Neuron (in vitro differentiated cells): ENCODE data around the gene LTB4R.

ENCODE experiments used
- H2AFZ ChIP-seq: one replicate; pipeline ENCODE4 v1.6.1; 2013; ENCODE audit warnings: low read depth, mild to moderate bottlenecking, inconsistent platforms, low read length, moderate library complexity
- H3K27me3 ChIP-seq: one replicate; pipeline ENCODE4 v1.6.1; 2013; ENCODE audit warnings: low read length; ENCODE audit not compliant: insufficient read depth
- H3K36me3 ChIP-seq: one replicate; pipeline ENCODE4 v1.6.1; 2013; ENCODE audit warnings: low read length; ENCODE audit not compliant: insufficient read depth
- H3K4me1 ChIP-seq: one replicate; pipeline ENCODE4 v1.6.1; 2013; ENCODE audit warnings: low read length; ENCODE audit not compliant: insufficient read depth
- H3K4me3 ChIP-seq: 2 replicates; pipeline ENCODE4 v1.5.1; 2013; ENCODE audit warnings: mild to moderate bottlenecking, low read length, moderate library complexity
- H3K9me3 ChIP-seq: one replicate; pipeline ENCODE4 v1.6.1; 2013; ENCODE audit warnings: low read length

The LTB4R gene

GRCh38 chr14:24299255-24300191, 11.8 kb upstream of the LTB4R start, which contains the start of the genes DHRS1 and NOP9:
DHRS1 (minus strand) TSS chr14:24299780; CDS start chr14:24299106, 674 bp downstream.
NOP9 (plus strand) TSS chr14:24299850; CDS start chr14:24299955, 105 bp downstream.
- Histone ChIP-seq H3K4me1 (peaks cover 13% of the 10 kb centered on the region), H3K9me3 (no peaks in the 10 kb centered on the region), H2AFZ (peak within 1 kb of the TSS; percentile 62), H3K27me3 (no peaks in the 10 kb centered on the region), H3K36me3 (peaks cover 37% of the 10 kb centered on the region), H3K4me3 (peak within 1 kb of the TSS; percentile 86)

- Histone ChIP-seq H3K36me3 (peaks cover 46% of the 10 kb centered on the region), H2AFZ (peak overlapping the region; percentile 62), H3K4me3 (peak overlapping the region; percentile 86)
These were observed 10.8 kb upstream of the LTB4R start for GRCh38 chr14:24300326-24300980.

GRCh38 chr14:24304019-24304387, 7.3 kb upstream of the LTB4R start:
- no peak overlapping the region for H2AFZ ChIP-seq
- H3K9me3 ChIP-seq, result no peaks in the 10 kb centered on the region
- H3K4me3 ChIP-seq, result no peak overlapping the region
- peaks cover 12% of the 10 kb centered on the region for H3K4me1 ChIP-seq
- no peaks in the 10 kb centered on the region for H3K27me3 ChIP-seq
- peaks cover 62% of the 10 kb centered on the region for H3K36me3 ChIP-seq

More at GRCh38 chr14:24300326-24300980, 10.8 kb upstream of the LTB4R start:
- Histone ChIP-seq H3K9me3 (no peaks in the 10 kb centered on the region), H3K27me3 (no peaks in the 10 kb centered on the region), H3K4me1 (peaks cover 13% of the 10 kb centered on the region)

GRCh38 chr14:24307156-24307574, 4.1 kb upstream of the LTB4R start:
- H3K27me3 ChIP-seq, result no peaks in the 10 kb centered on the region
- no peaks in the 10 kb centered on the region for H3K4me1 ChIP-seq
- no peak overlapping the region for H2AFZ ChIP-seq
- no peak overlapping the region for H3K4me3 ChIP-seq
- peaks cover 64% of the 10 kb centered on the region for H3K36me3 ChIP-seq
- no peaks in the 10 kb centered on the region for H3K9me3 ChIP-seq

GRCh38 chr14:24307575-24308341, 3.5 kb upstream of the LTB4R start, which contains the start of gene CIDEB:
CIDEB (minus strand) TSS chr14:24307977; CDS start chr14:24307858, 119 bp downstream.
- H2AFZ ChIP-seq, result no peak within 1 kb of the TSS
- H3K4me1 ChIP-seq, result no peaks in the 10 kb centered on the region
- H3K27me3 ChIP-seq, result no peaks in the 10 kb centered on the region
- H3K9me3 ChIP-seq, result no peaks in the 10 kb centered on the region
- peaks cover 58% of the 10 kb centered on the region for H3K36me3 ChIP-seq
- no peak within 1 kb of the TSS for H3K4me3 ChIP-seq

GRCh38 chr14:24308342-24309124, 2.8 kb upstream of the LTB4R start:
- Histone ChIP-seq H3K9me3 (no peaks in the 10 kb centered on the region), H2AFZ (no peak overlapping the region), H3K36me3 (peaks cover 50% of the 10 kb centered on the region), H3K4me3 (no peak overlapping the region), H3K4me1 (no peaks in the 10 kb centered on the region), H3K27me3 (no peaks in the 10 kb centered on the region)

- Histone ChIP-seq H3K4me1 (no peaks in the 10 kb centered on the region), H3K4me3 (no peak within 1 kb of the TSS), H2AFZ (no peak within 1 kb of the TSS), H3K27me3 (no peaks in the 10 kb centered on the region), H3K9me3 (no peaks in the 10 kb centered on the region), H3K36me3 (peaks cover 39% of the 10 kb centered on the region)
These were observed 1.6 kb upstream of the LTB4R start, which contains the start of gene LTB4R2 for GRCh38 chr14:24309538-24310264. LTB4R2 (plus strand) TSS chr14:24310140; CDS start chr14:24310665, 525 bp downstream.

GRCh38 chr14:24310265-24310645, 1.0 kb upstream of the LTB4R start:
- no peak overlapping the region for H3K4me3 ChIP-seq
- H2AFZ ChIP-seq, result no peak overlapping the region
- no peaks in the 10 kb centered on the region for H3K4me1 ChIP-seq
- H3K27me3 ChIP-seq, result no peaks in the 10 kb centered on the region
- no peaks in the 10 kb centered on the region for H3K9me3 ChIP-seq
- H3K36me3 ChIP-seq, result peaks cover 33% of the 10 kb centered on the region

- no peak overlapping the region for H3K4me3 ChIP-seq
These were observed 724 bp downstream of the LTB4R start for GRCh38 chr14:24311837-24312615.

GRCh38 chr14:24312736-24313507, 1.6 kb downstream of the LTB4R start:
- H3K9me3 ChIP-seq, result no peaks in the 10 kb centered on the region
- no peaks in the 10 kb centered on the region for H3K4me1 ChIP-seq
- H3K36me3 ChIP-seq, result peaks cover 11% of the 10 kb centered on the region
- no peak overlapping the region for H2AFZ ChIP-seq
- H3K27me3 ChIP-seq, result no peaks in the 10 kb centered on the region
- H3K4me3 ChIP-seq, result no peak overlapping the region

More at GRCh38 chr14:24311837-24312615, 724 bp downstream of the LTB4R start:
- H3K9me3 ChIP-seq, result no peaks in the 10 kb centered on the region
- H2AFZ ChIP-seq, result no peak overlapping the region
- H3K4me1 ChIP-seq, result no peaks in the 10 kb centered on the region
- peaks cover 19% of the 10 kb centered on the region for H3K36me3 ChIP-seq
- no peaks in the 10 kb centered on the region for H3K27me3 ChIP-seq
